ENCODE results near the gene PCED1B. TPM values are rescaled to one million over a fixed set of nuclear protein-coding genes. Genes with fewer than 3 reads are reported as not detected.

PCED1B gene
- total RNA-seq, 1 donor from 2014 or later: 7.6 TPM

- H3K4me3 ChIP-seq: no peak overlapping the region
- ATAC-seq (no peak), DNase-seq (no peak)
- H3K36me3 ChIP-seq: no peaks in the 10 kb centered on the region
- H3K9me3 ChIP-seq: no peaks in the 10 kb centered on the region
- no peak overlapping the region for H3K27ac ChIP-seq
- H3K4me1 ChIP-seq: peaks cover 11% of the 10 kb centered on the region
- no peak for TF ChIP-seq CTCF (IDR thresholded peaks at IDR 0.05)
- intact Hi-C loops (cut with DNase I): no loop called here
- H3K27me3 ChIP-seq: no peaks in the 10 kb centered on the region
Measured at GRCh38 chr12:47184229-47184628, 104.8 kb downstream of the PCED1B start.

GRCh38 chr12:47184813-47185212 is 105.4 kb downstream of the PCED1B start:
- H3K36me3 ChIP-seq: no peaks in the 10 kb centered on the region
- no peaks in the 10 kb centered on the region for H3K27me3 ChIP-seq
- no peaks in the 10 kb centered on the region for H3K9me3 ChIP-seq
- H3K4me3 ChIP-seq: no peak overlapping the region
- DNase-seq: no peak
- ATAC-seq: peak; percentile 62
- peaks cover 17% of the 10 kb centered on the region for H3K4me1 ChIP-seq
- TF ChIP-seq CTCF (IDR thresholded peaks at IDR 0.05): no peak
- intact Hi-C loops (cut with DNase I): no loop called here
- H3K27ac ChIP-seq: no peak overlapping the region

DNA sequence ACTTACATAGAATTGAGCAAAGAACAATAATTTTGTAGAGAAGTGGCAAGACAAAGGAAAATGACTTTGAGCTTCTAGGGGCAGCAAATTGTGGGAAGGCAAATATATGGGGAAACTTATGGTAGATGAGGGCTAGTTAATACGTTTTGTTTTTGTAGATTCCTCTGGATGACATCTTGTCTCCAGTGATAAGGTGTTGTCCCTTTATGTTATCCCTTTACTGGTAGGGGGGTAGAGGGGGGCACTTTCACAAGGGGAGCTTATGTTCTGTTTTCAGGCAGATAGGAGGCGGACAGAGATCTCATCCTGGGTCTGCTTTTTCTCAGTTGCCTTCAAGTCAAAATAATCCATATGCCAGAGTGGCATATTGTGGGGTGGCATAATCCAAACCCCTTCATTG is 106.8 kb downstream of the PCED1B start:
- Histone ChIP-seq H3K4me1 (peaks cover 27% of the 10 kb centered on the region), H3K27me3 (no peaks in the 10 kb centered on the region), H3K9me3 (no peaks in the 10 kb centered on the region), H3K36me3 (no peaks in the 10 kb centered on the region), H3K4me3 (no peak overlapping the region), H3K27ac (no peak overlapping the region)
- no peak for TF ChIP-seq CTCF (IDR thresholded peaks at IDR 0.05)
- DNase-seq: no peak
- intact Hi-C loops (cut with DNase I): no loop called here
- no peak for ATAC-seq

GRCh38 chr12:47188576-47189441 is 109.4 kb downstream of the PCED1B start:
- no peaks in the 10 kb centered on the region for H3K9me3 ChIP-seq
- H3K4me3 ChIP-seq: no peak overlapping the region
- no peak for DNase-seq
- H3K27me3 ChIP-seq: no peaks in the 10 kb centered on the region
- H3K4me1 ChIP-seq: peaks cover 27% of the 10 kb centered on the region
- ATAC-seq: peak; percentile 71
- H3K36me3 ChIP-seq: no peaks in the 10 kb centered on the region
- no peak overlapping the region for H3K27ac ChIP-seq
- intact Hi-C loops (cut with DNase I): no loop called here
- no peak for TF ChIP-seq CTCF (IDR thresholded peaks at IDR 0.05)

- Histone ChIP-seq H3K4me3 (no peak overlapping the region), H3K36me3 (no peaks in the 10 kb centered on the region), H3K27me3 (no peaks in the 10 kb centered on the region), H3K9me3 (no peaks in the 10 kb centered on the region), H3K4me1 (peaks cover 27% of the 10 kb centered on the region), H3K27ac (no peak overlapping the region)
- ATAC-seq: peak; percentile 35
- no peak for DNase-seq
- intact Hi-C loops (cut with DNase I): loop anchor here (2.0 kb wide), 1 partner anchor 37 kb away; no protein-coding TSS in a partner anchor
- TF ChIP-seq CTCF (IDR thresholded peaks at IDR 0.05): no peak
Measured at GRCh38 chr12:47189728-47190127, 110.3 kb downstream of the PCED1B start.
